Trophoblast cell (in vitro differentiated cells and primary cell): ENCODE data around the gene SLC22A5.

Experiments
- DNase-seq, 2 donors: peaks; one replicate each; pipeline ENCODE4 v3.0.0-alpha.2; 2016
- H2AFZ ChIP-seq: 2 replicates; pipeline ENCODE4 v1.6.1; 2013; ENCODE audit warnings: low read length, moderate library complexity, mild to moderate bottlenecking; ENCODE audit not compliant: insufficient read depth, poor library complexity
- H2AK5ac ChIP-seq: 2 replicates; pipeline ENCODE4 v1.6.1; 2013; ENCODE audit warnings: mild to moderate bottlenecking, low read length
- H2BK120ac ChIP-seq: 2 replicates; pipeline ENCODE4 v1.6.1; 2013; ENCODE audit warnings: low read length, mild to moderate bottlenecking, moderate library complexity; ENCODE audit not compliant: insufficient read depth, poor library complexity
- H2BK12ac ChIP-seq: 2 replicates; pipeline ENCODE4 v1.6.1; 2013; ENCODE audit warnings: mild to moderate bottlenecking, low read length, moderate library complexity
- H2BK5ac ChIP-seq: 2 replicates; pipeline ENCODE4 v1.6.1; 2013; ENCODE audit warnings: low read length, low read depth, moderate library complexity, mild to moderate bottlenecking; ENCODE audit not compliant: poor library complexity
- H3K14ac ChIP-seq: 2 replicates; pipeline ENCODE4 v1.6.1; 2013; ENCODE audit warnings: mild to moderate bottlenecking, low read length
- H3K18ac ChIP-seq: 2 replicates; pipeline ENCODE4 v1.6.1; 2013; ENCODE audit warnings: mild to moderate bottlenecking, low read length
- H3K23ac ChIP-seq: 2 replicates; pipeline ENCODE4 v1.6.1; 2013; ENCODE audit warnings: low read length
- H3K27ac ChIP-seq: 2 replicates; pipeline ENCODE4 v1.5.1; 2013; ENCODE audit warnings: low read depth, mild to moderate bottlenecking, inconsistent platforms, low read length, moderate library complexity
- H3K27me3 ChIP-seq: 2 replicates; pipeline ENCODE4 v1.6.1; 2013; ENCODE audit warnings: inconsistent platforms, mild to moderate bottlenecking, low read length, moderate library complexity; ENCODE audit not compliant: insufficient read depth
- H3K36me3 ChIP-seq, 2 experiments: 1 replicate in 1 of 2; 2 replicates in 1 of 2; pipeline ENCODE4 v1.6.1; 2013; ENCODE audit warnings: low read length in 2 of 2, mild to moderate bottlenecking in 2 of 2, moderate library complexity in 1 of 2; ENCODE audit not compliant: insufficient read depth in 2 of 2, control insufficient read depth in 1 of 2
- H3K4ac ChIP-seq: 2 replicates; pipeline ENCODE4 v1.6.1; 2013; ENCODE audit warnings: low read depth, mild to moderate bottlenecking, low read length, moderate library complexity
- H3K4me1 ChIP-seq, 2 experiments: 1 replicate in 1 of 2; 2 replicates in 1 of 2; pipeline ENCODE4 v1.6.1; 2013; ENCODE audit warnings: low read length in 2 of 2, mild to moderate bottlenecking in 2 of 2, moderate library complexity in 1 of 2; ENCODE audit not compliant: insufficient read depth in 2 of 2, control insufficient read depth in 1 of 2
- H3K4me2 ChIP-seq: 2 replicates; pipeline ENCODE4 v1.6.1; 2013; ENCODE audit warnings: inconsistent platforms, mild to moderate bottlenecking, low read length, moderate library complexity
- H3K4me3 ChIP-seq: 2 replicates; pipeline ENCODE4 v1.5.1; 2013; ENCODE audit warnings: mild to moderate bottlenecking, low read depth, low read length, inconsistent platforms
- H3K79me1 ChIP-seq: one replicate; pipeline ENCODE4 v1.6.1; 2013; ENCODE audit warnings: low read length
- H3K79me2 ChIP-seq: 2 replicates; pipeline ENCODE4 v1.6.1; 2013; ENCODE audit warnings: low read length, mild to moderate bottlenecking; ENCODE audit not compliant: control insufficient read depth, insufficient read depth, poor library complexity
- H3K9ac ChIP-seq: 2 replicates; pipeline ENCODE4 v1.6.1; 2013; ENCODE audit warnings: mild to moderate bottlenecking, low read length
- H3K9me3 ChIP-seq: 2 replicates; pipeline ENCODE4 v1.6.1; 2013; ENCODE audit warnings: low read depth, mild to moderate bottlenecking, control low read depth, inconsistent platforms, low read length; ENCODE audit not compliant: insufficient read depth
- H4K12ac ChIP-seq: 2 replicates; pipeline ENCODE4 v1.6.1; 2013; ENCODE audit warnings: low read depth, mild to moderate bottlenecking, low read length, moderate library complexity
- H4K8ac ChIP-seq: 2 replicates; pipeline ENCODE4 v1.6.1; 2013; ENCODE audit warnings: low read depth, mild to moderate bottlenecking, low read length, moderate library complexity
- H4K91ac ChIP-seq: one replicate; pipeline ENCODE4 v1.6.1; 2013; ENCODE audit warnings: low read depth, mild to moderate bottlenecking, low read length, moderate library complexity
- WGBS: extraction: QIAGEN DNeasy Blood & Tissue Kit; methylation state at CpG from one replicate; pipeline ENCODE4 v1.1.7; 2013; ENCODE audit warnings: missing lambda C conversion rate; ENCODE audit not compliant: insufficient read length, insufficient coverage; ENCODE audit errors: extremely low coverage; 5-methylcytosine and 5-hydroxymethylcytosine counted together

The SLC22A5 gene

DNA sequence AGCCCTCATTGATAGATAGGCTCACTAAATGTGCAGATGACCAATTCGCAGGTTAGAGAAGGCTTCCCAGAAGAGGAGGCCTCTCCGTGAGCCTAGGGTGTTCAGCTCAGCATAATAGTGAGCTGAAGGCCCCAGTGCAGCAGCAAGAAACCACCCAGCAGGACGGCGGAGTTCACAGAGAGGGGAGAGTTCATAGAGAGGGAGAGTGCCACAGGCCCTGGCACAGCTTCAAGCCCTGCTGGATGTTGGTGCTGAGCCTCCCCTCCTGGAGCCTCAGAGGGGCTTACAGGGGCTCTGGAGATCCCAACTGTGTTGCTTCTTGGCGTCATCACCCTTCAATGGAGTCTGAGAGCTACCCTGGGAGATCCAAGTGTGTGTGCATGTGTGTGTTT is 2.1 kb downstream of the SLC22A5 start:
- H3K4me1 ChIP-seq: peaks cover 17 to 23% of the 10 kb centered on the region in 2 experiments
- H2BK5ac ChIP-seq: no peak overlapping the region
- no peak overlapping the region for H4K8ac ChIP-seq
- H3K9ac ChIP-seq: no peak overlapping the region
- H2AFZ ChIP-seq: no peak overlapping the region
- H2BK12ac ChIP-seq: no peak overlapping the region
- no peak for DNase-seq
- peak overlapping the region; percentile 1 for H4K91ac ChIP-seq
- H3K4me2 ChIP-seq: no peak overlapping the region
- WGBS: no CpG with 5 or more reads among the region's 5 CpGs
- peaks cover 11% of the 10 kb centered on the region for H3K79me2 ChIP-seq
- no peaks in the 10 kb centered on the region for H3K9me3 ChIP-seq
- no peaks in the 10 kb centered on the region for H3K36me3 ChIP-seq
- no peak overlapping the region for H2AK5ac ChIP-seq
- no peak overlapping the region for H2BK120ac ChIP-seq
- no peak overlapping the region for H3K27ac ChIP-seq
- H4K12ac ChIP-seq: no peak overlapping the region
- H3K4ac ChIP-seq: no peak overlapping the region
- peaks cover 10% of the 10 kb centered on the region for H3K79me1 ChIP-seq
- no peak overlapping the region for H3K23ac ChIP-seq
- H3K14ac ChIP-seq: no peak overlapping the region
- H3K18ac ChIP-seq: no peak overlapping the region
- H3K27me3 ChIP-seq: no peaks in the 10 kb centered on the region
- H3K4me3 ChIP-seq: no peak overlapping the region

DNA sequence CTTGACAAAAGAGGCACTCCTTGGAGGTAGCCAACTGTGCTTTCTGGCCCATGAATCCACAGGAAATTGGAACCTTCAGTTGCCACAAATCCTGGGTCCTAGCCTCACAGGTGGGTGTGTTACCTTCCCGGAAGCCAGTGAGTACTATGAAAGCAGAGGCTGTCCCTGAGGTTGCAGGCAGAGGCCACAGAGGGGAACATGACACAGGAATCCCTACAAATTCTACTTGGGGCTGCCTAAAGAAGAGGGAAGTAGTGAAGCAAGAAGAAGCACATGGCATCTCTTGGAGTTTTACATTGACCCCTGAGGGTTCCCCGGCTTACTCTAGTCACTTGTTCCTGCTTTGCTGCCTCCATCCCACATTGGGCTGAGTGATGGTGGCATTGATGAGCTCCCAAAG is 2.6 kb downstream of the SLC22A5 start:
- peaks cover 17 to 23% of the 10 kb centered on the region in 2 experiments for H3K4me1 ChIP-seq
- H3K27me3 ChIP-seq: no peaks in the 10 kb centered on the region
- no peak overlapping the region for H4K12ac ChIP-seq
- no peak overlapping the region for H3K4me3 ChIP-seq
- no peak overlapping the region for H3K18ac ChIP-seq
- no CpG with 5 or more reads among the region's 2 CpGs for WGBS
- peak overlapping the region; percentile 29 for H3K27ac ChIP-seq
- no peak overlapping the region for H2BK120ac ChIP-seq
- no peak overlapping the region for H2BK5ac ChIP-seq
- H3K79me1 ChIP-seq: peaks cover 10% of the 10 kb centered on the region
- H4K91ac ChIP-seq: no peak overlapping the region
- H2BK12ac ChIP-seq: peak overlapping the region; percentile 8
- H3K36me3 ChIP-seq: no peaks in the 10 kb centered on the region
- no peaks in the 10 kb centered on the region for H3K9me3 ChIP-seq
- peaks cover 11% of the 10 kb centered on the region for H3K79me2 ChIP-seq
- no peak overlapping the region for H3K23ac ChIP-seq
- no peak for DNase-seq
- H3K14ac ChIP-seq: no peak overlapping the region
- H4K8ac ChIP-seq: no peak overlapping the region
- H3K4me2 ChIP-seq: peak overlapping the region; percentile 17
- no peak overlapping the region for H2AFZ ChIP-seq
- no peak overlapping the region for H3K4ac ChIP-seq
- no peak overlapping the region for H3K9ac ChIP-seq
- H2AK5ac ChIP-seq: peak overlapping the region; percentile 5

DNA sequence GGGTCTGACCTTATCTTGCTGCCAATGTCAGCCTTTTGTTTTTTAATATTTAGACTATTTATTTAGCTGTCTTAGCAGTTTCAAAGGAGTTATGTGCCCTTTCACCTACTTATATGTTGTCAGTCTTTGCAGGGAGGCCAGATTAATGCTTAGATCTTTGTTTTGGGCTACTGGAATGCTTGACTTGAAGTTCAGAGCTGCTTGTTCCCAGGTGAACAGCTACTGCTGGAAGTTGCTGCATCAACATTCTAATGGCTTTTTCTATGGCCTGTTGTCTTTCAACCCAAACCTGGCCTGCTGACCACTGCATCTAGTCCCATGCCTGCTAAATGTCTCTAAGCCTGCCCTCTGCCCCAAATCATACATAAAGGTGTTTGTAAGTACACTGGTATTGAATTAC is 3.0 kb downstream of the SLC22A5 start:
- no peak overlapping the region for H2BK120ac ChIP-seq
- peaks cover 11% of the 10 kb centered on the region for H3K79me2 ChIP-seq
- H2AFZ ChIP-seq: no peak overlapping the region
- no peak overlapping the region for H4K12ac ChIP-seq
- no peaks in the 10 kb centered on the region for H3K36me3 ChIP-seq
- H3K9ac ChIP-seq: no peak overlapping the region
- H3K27ac ChIP-seq: peak overlapping the region; percentile 29
- no peak overlapping the region for H4K91ac ChIP-seq
- H3K23ac ChIP-seq: no peak overlapping the region
- no peak for DNase-seq
- peaks cover 10% of the 10 kb centered on the region for H3K79me1 ChIP-seq
- no peaks in the 10 kb centered on the region for H3K9me3 ChIP-seq
- H3K18ac ChIP-seq: no peak overlapping the region
- peaks cover 17 to 23% of the 10 kb centered on the region in 2 experiments for H3K4me1 ChIP-seq
- no peak overlapping the region for H2BK12ac ChIP-seq
- peak overlapping the region; percentile 17 for H3K4me2 ChIP-seq
- no peak overlapping the region for H2AK5ac ChIP-seq
- no peak overlapping the region for H4K8ac ChIP-seq
- H2BK5ac ChIP-seq: no peak overlapping the region
- no peak overlapping the region for H3K14ac ChIP-seq
- H3K27me3 ChIP-seq: no peaks in the 10 kb centered on the region
- no peak overlapping the region for H3K4ac ChIP-seq
- H3K4me3 ChIP-seq: no peak overlapping the region

DNA sequence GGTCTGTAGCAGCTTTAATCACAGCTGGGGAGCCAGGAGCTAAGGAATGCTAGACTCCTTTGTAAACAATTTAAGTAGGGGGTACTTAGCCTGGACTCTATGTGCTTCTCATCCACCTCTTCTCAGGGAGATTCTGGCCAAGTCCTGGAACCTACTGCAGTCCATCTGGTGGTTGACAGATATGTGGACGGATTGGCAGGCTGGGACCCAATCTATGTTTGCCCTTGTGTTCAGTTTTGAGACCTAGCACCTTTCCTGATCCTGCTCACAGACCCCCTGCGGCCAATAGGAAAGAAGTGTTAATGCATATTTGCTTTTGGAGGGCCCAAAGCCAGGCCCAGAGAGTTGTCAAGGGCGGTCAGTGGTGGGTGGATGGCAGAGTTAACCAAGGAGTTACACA is 6.4 kb downstream of the SLC22A5 start:
- Histone ChIP-seq H3K27me3 (no peaks in the 10 kb centered on the region), H3K79me1 (no peaks in the 10 kb centered on the region), H3K36me3 (no peaks in the 10 kb centered on the region), H2AK5ac (no peak overlapping the region), H3K4me1 (peaks cover 11 to 17% of the 10 kb centered on the region in 2 experiments), H3K9ac (no peak overlapping the region), H3K9me3 (no peaks in the 10 kb centered on the region), H3K4ac (no peak overlapping the region), H3K4me3 (no peak overlapping the region), H2BK12ac (no peak overlapping the region), H3K14ac (no peak overlapping the region), H3K4me2 (no peak overlapping the region), H4K12ac (no peak overlapping the region), H4K8ac (no peak overlapping the region), H3K27ac (no peak overlapping the region), H3K79me2 (no peaks in the 10 kb centered on the region), H2AFZ (no peak overlapping the region), H3K18ac (no peak overlapping the region), H2BK120ac (no peak overlapping the region), H3K23ac (no peak overlapping the region), H2BK5ac (no peak overlapping the region), H4K91ac (no peak overlapping the region)
- DNase-seq: no peak
- no CpG with 5 or more reads among the region's 3 CpGs for WGBS
